ENCODE data around the gene TRIO. TPM values are rescaled to one million over a fixed set of nuclear protein-coding genes. Genes with fewer than 3 reads are reported as not detected.

The TRIO gene
- total and polyA plus RNA-seq, 10 of the 15 experiments (the other 5 are each of a cell fraction or from before 2014, with no cell fraction given), result 5.1 to 96.4 (median 44.6) TPM

DNA sequence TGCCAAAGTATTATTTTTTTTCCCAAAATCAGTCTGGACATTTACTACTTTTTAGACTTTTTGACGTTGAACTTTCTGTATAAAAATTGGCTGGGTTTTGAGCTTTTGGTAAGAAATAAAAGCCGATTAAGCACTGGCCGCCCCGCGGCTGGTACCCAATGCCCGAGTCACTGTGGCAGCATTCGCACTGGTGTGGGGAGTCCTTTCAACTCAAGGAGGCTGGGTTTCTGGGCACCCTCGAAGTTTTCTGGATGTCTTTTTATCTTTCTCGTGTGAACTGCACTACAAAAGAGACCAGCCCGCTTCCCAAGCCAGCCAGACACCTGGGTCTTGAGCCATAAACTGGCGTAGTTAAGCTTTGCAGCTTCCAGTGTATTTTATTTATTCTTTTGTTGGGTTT is 366.4 kb downstream of the TRIO start:
- Histone ChIP-seq H3K27me3 (replicated peaks in 1 of 2; ENCODE audit: control insufficient read depth in 2 of 2, insufficient read depth in 2 of 2, low read length in 1 of 2) (no peaks in the 10 kb centered on the region), H3K9ac (ENCODE audit: control insufficient read depth, insufficient read depth, low read length) (no peak overlapping the region), H3K36me3 (ENCODE audit: control insufficient read depth in 2 of 2, insufficient read depth in 2 of 2, low read length in 1 of 2) (peaks cover 0 to 5% of the 10 kb centered on the region in 2 experiments; a peak in 2 of 4 replicates), H3K79me2 (ENCODE audit: control insufficient read depth, insufficient read depth, low read length) (no peaks in the 10 kb centered on the region), H3K4me1 (ENCODE audit: control insufficient read depth, insufficient read depth, low read length) (no peaks in the 10 kb centered on the region), H4K20me1 (ENCODE audit: control insufficient read depth, insufficient read depth) (no peaks in the 10 kb centered on the region), H3K4me3 (no peak overlapping the region), H2AFZ (ENCODE audit: control insufficient read depth, low read depth, low read length) (no peak overlapping the region), H3K4me2 (ENCODE audit: control insufficient read depth, insufficient read depth) (no peak overlapping the region), H3K9me3 (replicated peaks; ENCODE audit: control insufficient read depth, insufficient read depth, low read length) (no peaks in the 10 kb centered on the region), H3K27ac (ENCODE audit: control insufficient read depth, insufficient read depth) (no peak overlapping the region)
- no peak for DNase-seq (ENCODE audit: low read depth, low spot score)
- POLR2A ChIA-PET, result no interaction called here
- ATAC-seq, result no peak
- RAD21 ChIA-PET (ENCODE audit: unreplicated experiment), result no interaction called here
- BruUV-seq (replicated peaks), result TSS peak; percentile 48
- CTCF ChIA-PET, result no interaction called here
- TF ChIP-seq NKRF (conservative IDR thresholded peaks at IDR 0.05) (no peak), MEF2B (IDR thresholded peaks at IDR 0.05; ENCODE audit: partially characterized antibody, poor library complexity, severe bottlenecking) (no peak), JUND (IDR thresholded peaks at IDR 0.05; ENCODE audit: low read depth, low read length) (no peak), SMAD1 (IDR thresholded peaks at IDR 0.05; ENCODE audit: low read depth, partially characterized antibody) (no peak), CBFB (IDR thresholded peaks at IDR 0.05; ENCODE audit: low read depth) (no peak)
- TF ChIP-seq, protein P1, sequence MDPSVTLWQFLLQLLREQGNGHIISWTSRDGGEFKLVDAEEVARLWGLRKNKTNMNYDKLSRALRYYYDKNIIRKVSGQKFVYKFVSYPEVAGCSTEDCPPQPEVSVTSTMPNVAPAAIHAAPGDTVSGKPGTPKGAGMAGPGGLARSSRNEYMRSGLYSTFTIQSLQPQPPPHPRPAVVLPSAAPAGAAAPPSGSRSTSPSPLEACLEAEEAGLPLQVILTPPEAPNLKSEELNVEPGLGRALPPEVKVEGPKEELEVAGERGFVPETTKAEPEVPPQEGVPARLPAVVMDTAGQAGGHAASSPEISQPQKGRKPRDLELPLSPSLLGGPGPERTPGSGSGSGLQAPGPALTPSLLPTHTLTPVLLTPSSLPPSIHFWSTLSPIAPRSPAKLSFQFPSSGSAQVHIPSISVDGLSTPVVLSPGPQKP (IDR thresholded peaks at IDR 0.05; ENCODE audit: low read depth, low read length), result no peak
- TF ChIP-seq, protein P2, sequence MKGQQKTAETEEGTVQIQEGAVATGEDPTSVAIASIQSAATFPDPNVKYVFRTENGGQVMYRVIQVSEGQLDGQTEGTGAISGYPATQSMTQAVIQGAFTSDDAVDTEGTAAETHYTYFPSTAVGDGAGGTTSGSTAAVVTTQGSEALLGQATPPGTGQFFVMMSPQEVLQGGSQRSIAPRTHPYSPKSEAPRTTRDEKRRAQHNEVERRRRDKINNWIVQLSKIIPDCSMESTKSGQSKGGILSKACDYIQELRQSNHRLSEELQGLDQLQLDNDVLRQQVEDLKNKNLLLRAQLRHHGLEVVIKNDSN (IDR thresholded peaks at IDR 0.05; ENCODE audit: borderline replicate concordance, extremely low read length, insufficient read depth, low read depth, low read length), result no peak
- TF ChIP-seq, protein P3, sequence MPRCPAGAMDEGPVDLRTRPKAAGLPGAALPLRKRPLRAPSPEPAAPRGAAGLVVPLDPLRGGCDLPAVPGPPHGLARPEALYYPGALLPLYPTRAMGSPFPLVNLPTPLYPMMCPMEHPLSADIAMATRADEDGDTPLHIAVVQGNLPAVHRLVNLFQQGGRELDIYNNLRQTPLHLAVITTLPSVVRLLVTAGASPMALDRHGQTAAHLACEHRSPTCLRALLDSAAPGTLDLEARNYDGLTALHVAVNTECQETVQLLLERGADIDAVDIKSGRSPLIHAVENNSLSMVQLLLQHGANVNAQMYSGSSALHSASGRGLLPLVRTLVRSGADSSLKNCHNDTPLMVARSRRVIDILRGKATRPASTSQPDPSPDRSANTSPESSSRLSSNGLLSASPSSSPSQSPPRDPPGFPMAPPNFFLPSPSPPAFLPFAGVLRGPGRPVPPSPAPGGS (IDR thresholded peaks at IDR 0.05; ENCODE audit: borderline replicate concordance, insufficient read depth, low read depth, low read length, poor library complexity, severe bottlenecking), result no peak
- intact Hi-C loops (cut with micrococcal nuclease; ENCODE audit: unreplicated experiment) (no loop called here), in situ Hi-C loops (cut with MboI) (no loop called here)
- WGBS (ENCODE audit: insufficient coverage, insufficient replicate concordance, low lambda C conversion rate, missing lambda C conversion rate), result 94% methylated on average over 11 of the region's 11 CpGs
- SMC1A ChIA-PET (ENCODE audit: uncharacterized antibody, unreplicated experiment), result no interaction called here
- no peak for FAIRE-seq
